Cerebellar nuclear complex (tissue), 1 donor: ENCODE data around the gene SMAD2.
"Not testable (repeated sequence)": the region's sequence is repeated elsewhere in the genome, so short reads cannot be mapped to it uniquely, and the experiment has no call there.

Experiments
- DNase-seq, 2 experiments: peaks; one replicate each; lab custom pipeline; 2025; lab: John Stamatoyannopoulos, UW

SMAD2 gene

DNA sequence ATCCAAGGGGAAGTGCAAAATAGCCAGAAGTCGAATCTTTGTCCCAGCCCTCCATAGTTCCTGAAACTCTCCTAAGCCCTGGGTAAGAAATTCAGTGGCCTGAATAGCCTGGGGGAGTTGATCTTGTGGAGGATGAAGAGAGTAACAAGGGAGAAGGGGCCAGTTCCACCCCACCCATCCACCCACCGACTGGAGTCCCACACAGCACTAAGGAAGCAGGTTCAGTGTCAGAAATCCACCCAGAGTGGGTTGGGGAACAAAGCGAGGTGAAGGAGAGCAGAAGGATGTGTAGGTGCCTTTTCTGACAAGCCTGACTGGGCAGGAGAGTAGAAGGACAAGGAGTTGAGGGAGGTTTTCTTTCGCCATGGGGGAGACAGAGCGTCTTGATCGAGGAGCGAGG is 136.8 kb downstream of the SMAD2 start:
- no peak for DNase-seq

DNA sequence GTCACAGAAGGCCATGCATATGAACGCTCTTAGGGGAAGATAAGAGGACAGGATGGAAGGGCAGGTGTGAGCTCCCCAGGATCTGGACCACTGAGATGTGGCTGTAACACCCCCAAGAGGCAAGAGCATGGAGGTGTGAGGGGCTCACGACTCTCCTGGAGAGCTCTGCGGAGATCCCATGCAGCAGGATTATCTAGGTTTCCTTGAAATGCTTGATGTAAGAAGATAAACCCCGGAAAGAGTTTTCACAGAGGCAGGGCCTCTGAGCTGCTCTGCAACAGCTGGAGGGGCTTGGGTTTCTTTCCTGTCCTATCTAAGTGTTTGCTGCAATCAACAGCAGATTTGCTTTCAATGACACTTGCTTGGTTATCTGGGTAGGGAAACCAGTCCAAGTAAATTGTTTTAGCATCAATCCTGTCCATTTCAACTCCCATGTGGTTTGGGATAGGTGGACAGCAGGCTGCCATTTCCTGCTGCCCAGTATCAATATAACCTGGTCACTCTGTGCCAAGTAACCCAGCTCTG is 138.9 kb downstream of the SMAD2 start:
- DNase-seq: no peak

GRCh38 chr18:47790036-47790435 is 140.4 kb downstream of the SMAD2 start:
- DNase-seq: no peak

- no peak for DNase-seq
These were observed 141.8 kb downstream of the SMAD2 start for GRCh38 chr18:47788621-47789020.

GRCh38 chr18:47781561-47781960 is 148.9 kb downstream of the SMAD2 start:
- DNase-seq: no peak

- DNase-seq: no peak
These were observed 150.3 kb downstream of the SMAD2 start for GRCh38 chr18:47780011-47780725.

- DNase-seq: no peak
These were observed 151.1 kb downstream of the SMAD2 start for GRCh38 chr18:47779381-47779780.

- DNase-seq: no peak
These were observed 152.8 kb downstream of the SMAD2 start for GRCh38 chr18:47777626-47778025.

DNA sequence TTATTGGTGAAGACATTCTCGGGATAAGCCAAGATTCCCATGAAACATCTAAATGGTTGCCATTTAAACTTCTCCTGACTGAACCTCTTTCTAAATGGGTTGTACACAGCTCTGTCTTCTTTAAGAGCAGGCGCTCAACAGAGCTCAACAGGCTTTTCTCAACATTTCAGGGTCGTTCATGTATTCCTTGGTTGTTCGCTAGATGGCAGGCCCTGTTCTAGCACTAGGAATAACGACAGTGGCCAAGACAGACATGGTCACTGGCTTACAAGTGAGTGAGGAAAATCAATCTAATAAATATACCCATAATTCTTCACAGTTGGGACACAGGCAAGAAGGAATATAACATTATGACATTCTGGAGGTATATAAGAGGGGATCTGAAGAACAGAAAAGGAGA is 154.5 kb downstream of the SMAD2 start:
- no peak for DNase-seq

DNA sequence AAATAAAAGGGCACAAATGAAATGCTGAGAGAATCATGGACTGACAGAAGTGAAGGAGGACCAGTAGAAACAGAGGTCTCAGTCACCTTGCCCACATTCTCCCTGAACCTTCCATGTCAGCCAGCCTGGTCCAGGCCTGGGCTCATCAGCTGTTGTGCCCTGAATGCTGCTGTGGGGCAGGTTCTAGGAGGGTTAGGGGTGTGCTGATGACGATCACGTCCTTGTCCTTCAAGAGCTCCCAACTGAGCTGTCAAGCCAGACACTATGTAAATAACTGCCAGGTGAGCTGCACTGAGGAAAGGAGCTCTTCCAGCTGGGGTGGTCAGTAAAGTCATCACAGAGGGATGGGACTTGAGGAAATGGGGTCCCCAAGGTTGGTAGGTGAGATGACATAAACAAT is 156.5 kb downstream of the SMAD2 start:
- DNase-seq: no peak

GRCh38 chr18:47772374-47773248 is 157.8 kb downstream of the SMAD2 start:
- no peak for DNase-seq

DNA sequence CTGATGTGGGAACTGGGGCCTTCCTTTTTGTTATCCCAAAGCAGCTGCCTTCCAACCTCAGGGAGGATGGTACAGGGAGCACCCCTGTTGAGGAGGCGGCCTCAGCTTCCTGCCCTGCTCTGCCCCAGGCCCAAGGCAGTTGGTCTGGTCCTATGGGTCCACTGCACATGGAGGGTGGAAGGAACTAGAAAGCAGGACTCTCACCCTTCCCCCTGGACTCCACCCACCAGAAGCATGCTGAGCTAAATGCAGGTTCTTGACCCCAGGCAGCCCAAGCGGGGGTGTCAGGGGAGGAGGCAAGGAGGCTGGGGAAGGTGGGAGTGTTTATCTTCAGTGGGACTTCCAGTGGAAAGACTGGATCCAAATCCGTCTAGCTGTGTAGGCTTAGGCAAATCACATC is 158.5 kb downstream of the SMAD2 start:
- DNase-seq: no peak

DNA sequence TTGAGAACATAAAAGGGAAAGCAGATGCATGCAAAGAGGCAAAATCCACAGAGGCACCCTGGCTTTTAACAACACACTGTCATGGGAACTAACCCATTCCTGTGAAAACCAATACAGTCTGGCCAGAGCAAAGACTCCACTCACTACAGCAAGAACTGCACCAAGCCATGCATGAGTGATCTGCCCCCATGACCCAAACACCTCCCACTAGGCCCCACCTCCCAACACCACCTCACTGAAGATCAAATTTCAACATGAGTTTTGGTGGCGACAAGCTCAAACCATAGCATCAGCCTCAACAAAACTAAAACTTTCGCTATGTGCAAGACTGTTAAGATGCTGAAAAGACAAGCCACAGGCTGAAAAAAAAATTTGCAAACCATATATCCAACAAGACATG is 162.8 kb downstream of the SMAD2 start:
- no peak for DNase-seq

- DNase-seq: not testable (repeated sequence)
These were observed 163.3 kb downstream of the SMAD2 start for GRCh38 chr18:47767198-47767597.
